T-helper 1 cell treated with Interleukin-12 subunit alpha and Interleukin-12 subunit beta and Interleukin-4 antibody, amounts not matched to agents 30 μg/mL and 1 μg/mL, for 36 hours (primary cell): ENCODE results near the gene HOXA7.

Experiments used
- H3K27ac Mint-ChIP-seq: one replicate; pipeline ENCODE4 v1.8.0; 2021; ENCODE audit warnings: mild to moderate bottlenecking, mixed read lengths
- H3K27me3 Mint-ChIP-seq: one replicate; pipeline ENCODE4 v1.8.0; 2021; ENCODE audit warnings: low read depth, mixed read lengths
- H3K36me3 Mint-ChIP-seq: one replicate; pipeline ENCODE4 v1.8.0; 2021; ENCODE audit warnings: low read depth, mixed read lengths
- H3K4me1 Mint-ChIP-seq: one replicate; pipeline ENCODE4 v1.8.0; 2021; ENCODE audit warnings: low read depth, mixed read lengths
- H3K4me3 Mint-ChIP-seq: one replicate; pipeline ENCODE4 v1.8.0; 2021; ENCODE audit warnings: mild to moderate bottlenecking, moderate library complexity, mixed read lengths
- H3K9me3 Mint-ChIP-seq: one replicate; pipeline ENCODE4 v1.8.0; 2021; ENCODE audit warnings: mixed read lengths

The HOXA7 gene

DNA sequence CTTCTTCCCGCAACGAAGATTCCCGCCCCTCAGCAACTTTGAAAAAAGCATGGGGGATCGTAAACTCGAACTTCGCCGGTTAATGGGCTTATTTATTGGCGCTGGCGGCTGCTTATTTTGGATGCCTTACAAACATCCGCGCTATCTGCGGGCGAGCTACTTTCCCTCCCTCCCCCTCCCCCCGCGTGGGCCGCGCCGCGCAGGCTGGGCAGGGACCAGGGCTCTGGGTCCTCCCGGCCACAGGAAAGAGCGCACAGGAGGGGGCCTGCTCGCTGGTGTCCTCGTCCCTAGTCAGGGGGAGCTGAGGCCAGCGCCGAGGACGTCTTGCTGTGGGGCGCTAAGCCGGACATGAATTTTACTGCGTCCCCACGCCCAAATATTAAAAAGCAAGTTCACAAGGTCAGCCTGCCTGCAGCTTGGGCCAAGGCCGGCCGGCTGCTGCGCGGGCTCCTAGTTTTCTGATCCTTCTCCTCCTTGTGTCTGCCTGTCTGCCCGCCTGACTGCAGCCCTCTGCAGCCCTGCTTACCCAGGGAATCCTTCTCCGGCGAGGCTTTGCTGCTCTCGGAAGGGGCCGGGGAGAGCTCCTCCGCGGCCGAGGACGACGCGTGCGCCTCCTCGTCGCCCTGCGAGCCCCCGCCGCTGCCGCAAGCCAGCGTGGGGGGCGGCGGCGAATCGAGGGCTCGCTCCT lies 16.5 kb upstream of the HOXA7 start:
- H3K36me3 Mint-ChIP-seq, result peaks cover 2% of the 10 kb centered on the region
- peaks cover 55% of the 10 kb centered on the region for H3K27me3 Mint-ChIP-seq
- peaks cover 7% of the 10 kb centered on the region for H3K4me1 Mint-ChIP-seq
- H3K4me3 Mint-ChIP-seq, result no peak overlapping the region
- no peaks in the 10 kb centered on the region for H3K9me3 Mint-ChIP-seq
- no peak overlapping the region for H3K27ac Mint-ChIP-seq

DNA sequence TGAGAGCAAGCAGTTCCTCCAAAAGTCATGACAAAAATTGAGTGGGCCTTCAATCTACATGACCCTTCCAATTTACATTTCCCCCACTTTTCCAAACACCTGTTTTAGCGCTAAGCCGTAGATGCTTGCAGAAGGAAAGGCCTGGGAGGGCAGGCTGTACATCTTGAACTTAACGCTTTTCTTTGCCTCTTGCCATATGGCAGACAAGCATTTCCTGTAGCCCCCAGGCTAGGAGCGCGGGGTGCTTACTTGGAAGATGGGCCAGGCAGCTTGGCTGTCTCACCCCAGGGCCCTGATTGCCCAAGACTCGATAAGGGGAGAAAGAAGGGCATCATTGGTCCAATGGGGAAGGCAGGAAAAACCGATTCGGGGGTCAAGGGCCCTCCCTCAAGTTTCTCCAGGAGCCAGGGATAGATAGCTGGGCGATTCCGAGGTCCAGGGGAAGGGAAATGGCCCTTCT lies 15.9 kb upstream of the HOXA7 start:
- Mint-ChIP-seq H3K27me3 (peaks cover 56% of the 10 kb centered on the region), H3K4me3 (peak overlapping the region; percentile 29), H3K4me1 (peaks cover 7% of the 10 kb centered on the region), H3K9me3 (no peaks in the 10 kb centered on the region), H3K36me3 (peaks cover 2% of the 10 kb centered on the region), H3K27ac (peak overlapping the region; percentile 83)

DNA sequence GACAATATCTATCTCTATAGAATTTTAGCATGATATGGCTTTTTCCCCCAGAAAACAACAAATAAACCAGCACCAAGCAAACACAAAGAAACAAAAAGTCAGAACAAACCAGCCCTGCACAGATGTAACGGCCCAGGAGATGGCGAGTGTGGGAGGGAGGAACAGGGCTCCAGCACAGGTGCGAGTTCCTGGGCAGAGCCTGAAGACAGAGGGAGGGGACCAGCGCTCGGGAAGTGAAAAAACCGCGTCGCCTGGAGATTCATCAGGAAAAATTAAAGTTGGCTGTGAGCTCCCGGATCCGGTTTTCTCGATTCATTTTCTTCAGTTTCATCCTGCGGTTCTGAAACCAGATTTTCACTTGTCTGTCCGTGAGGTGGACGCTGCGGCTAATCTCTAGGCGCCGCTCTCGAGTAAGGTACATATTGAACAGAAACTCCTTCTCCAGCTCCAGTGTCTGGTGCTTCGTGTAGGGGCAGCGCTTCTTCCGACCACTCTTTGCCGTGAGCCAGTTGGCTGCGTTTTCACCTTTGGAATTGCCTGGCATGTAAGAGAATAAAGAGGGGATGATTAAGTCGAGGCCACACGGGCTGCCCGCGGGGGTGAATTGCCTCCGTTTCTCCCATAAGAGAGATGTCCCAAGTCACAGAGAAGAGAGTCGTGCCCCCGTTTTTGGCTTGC lies 15.3 kb upstream of the HOXA7 start:
- Mint-ChIP-seq H3K9me3 (no peaks in the 10 kb centered on the region), H3K27ac (peak overlapping the region; percentile 83), H3K4me3 (no peak overlapping the region), H3K27me3 (peaks cover 61% of the 10 kb centered on the region), H3K4me1 (peaks cover 7% of the 10 kb centered on the region), H3K36me3 (peaks cover 2% of the 10 kb centered on the region)

DNA sequence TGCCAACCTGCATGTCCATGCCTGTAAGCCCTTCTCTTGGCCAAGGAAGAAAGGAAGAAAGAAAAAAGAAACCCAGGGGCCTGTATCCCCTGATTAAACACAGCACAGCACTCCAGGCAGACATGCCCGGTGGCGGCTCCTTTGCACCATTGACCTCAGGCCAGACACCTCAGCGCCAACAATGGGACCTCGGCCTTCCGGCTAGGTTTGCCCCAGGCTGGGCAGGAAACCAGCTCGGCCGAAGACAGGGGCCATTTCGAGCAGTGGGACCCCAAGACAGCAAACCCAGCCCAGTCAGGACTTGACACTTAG lies 14.8 kb upstream of the HOXA7 start:
- peak overlapping the region; percentile 7 for H3K27ac Mint-ChIP-seq
- no peak overlapping the region for H3K4me3 Mint-ChIP-seq
- H3K4me1 Mint-ChIP-seq, result peaks cover 7% of the 10 kb centered on the region
- H3K27me3 Mint-ChIP-seq, result peaks cover 66% of the 10 kb centered on the region
- peaks cover 2% of the 10 kb centered on the region for H3K36me3 Mint-ChIP-seq
- H3K9me3 Mint-ChIP-seq, result no peaks in the 10 kb centered on the region

DNA sequence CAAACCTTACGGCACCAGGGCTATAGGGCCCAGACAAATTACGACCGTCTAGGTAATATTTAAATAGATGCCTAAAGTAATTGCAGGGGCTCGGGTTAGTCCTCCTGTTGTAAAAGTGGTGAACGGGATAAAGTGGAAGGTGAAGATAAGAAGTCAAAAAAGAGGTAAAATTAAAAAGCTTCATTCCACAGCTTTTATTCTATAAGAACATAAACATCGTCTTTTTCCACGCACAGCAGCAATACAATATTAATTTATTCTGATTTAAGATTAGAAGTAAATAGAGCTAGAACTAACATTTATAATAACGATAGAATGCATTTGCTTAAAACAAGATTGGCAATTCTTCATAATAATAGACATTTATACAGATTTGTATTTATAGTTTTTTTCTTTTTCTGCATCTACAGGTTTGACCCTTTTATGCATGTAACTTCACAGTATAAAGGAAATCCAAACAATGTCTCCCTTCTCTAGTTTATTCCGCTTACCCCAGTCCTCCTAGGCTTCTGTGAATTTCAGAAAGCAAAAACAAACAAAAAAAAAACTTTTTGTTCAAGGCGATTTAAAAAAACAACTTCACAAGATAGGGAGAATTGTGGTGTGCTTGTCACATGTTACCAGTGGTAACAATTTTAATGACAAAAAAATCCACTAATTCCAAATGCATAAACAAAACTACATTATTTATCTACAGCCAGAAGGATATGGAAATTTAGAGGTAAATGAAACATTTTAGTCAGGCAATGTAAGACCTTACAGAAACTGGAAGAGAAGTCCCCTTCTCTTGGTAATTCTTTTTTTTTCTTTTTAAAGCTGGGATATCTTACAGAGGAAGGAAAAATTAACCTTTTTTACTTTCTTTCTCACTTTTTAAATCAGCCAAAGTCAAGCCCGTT lies 14.2 kb upstream of the HOXA7 start:
- Mint-ChIP-seq H3K36me3 (peaks cover 2% of the 10 kb centered on the region), H3K27me3 (peaks cover 72% of the 10 kb centered on the region), H3K4me3 (no peak overlapping the region), H3K9me3 (no peaks in the 10 kb centered on the region), H3K4me1 (peaks cover 7% of the 10 kb centered on the region), H3K27ac (peak overlapping the region; percentile 7)

DNA sequence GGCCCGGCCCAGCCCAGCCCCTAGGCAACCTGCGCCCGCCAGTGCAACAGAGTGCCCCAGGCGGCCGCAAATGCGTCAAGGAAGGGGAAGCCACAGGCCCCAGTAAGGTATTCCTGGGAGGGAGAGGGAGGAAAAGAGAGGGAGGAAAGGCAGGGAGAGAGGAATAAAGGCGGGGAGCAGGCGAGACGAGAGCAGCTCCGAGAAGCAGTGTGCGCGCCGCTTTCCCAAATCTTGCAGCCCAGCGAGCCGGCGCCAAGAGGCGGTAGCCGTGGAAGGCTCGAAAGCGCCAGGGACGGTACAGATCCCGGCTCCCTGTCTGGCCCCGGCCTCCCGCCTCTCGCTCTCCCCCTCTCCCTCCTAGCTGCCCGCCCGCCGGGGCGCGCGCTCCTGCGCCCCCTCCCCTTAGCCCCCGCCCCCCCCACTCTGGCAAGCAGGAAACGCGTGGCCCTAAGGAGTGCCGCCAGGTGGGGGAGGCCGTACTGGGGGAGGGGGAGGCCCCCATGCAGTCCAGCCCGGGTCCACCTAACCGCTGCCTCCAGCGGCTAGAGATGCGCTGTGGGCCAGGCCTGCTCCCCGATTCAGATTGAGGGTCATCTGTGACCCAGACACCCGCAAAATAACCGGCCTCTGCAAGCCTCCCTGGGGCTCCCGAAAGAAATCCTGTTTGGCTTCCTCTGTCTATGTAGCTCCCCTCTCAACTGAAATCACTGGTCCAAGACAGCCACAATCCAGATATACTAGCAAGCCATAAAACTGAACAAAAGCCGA lies 13.4 kb upstream of the HOXA7 start:
- H3K4me3 Mint-ChIP-seq, result no peak overlapping the region
- peaks cover 7% of the 10 kb centered on the region for H3K4me1 Mint-ChIP-seq
- no peak overlapping the region for H3K27ac Mint-ChIP-seq
- H3K36me3 Mint-ChIP-seq, result peaks cover 2% of the 10 kb centered on the region
- H3K9me3 Mint-ChIP-seq, result no peaks in the 10 kb centered on the region
- peaks cover 72% of the 10 kb centered on the region for H3K27me3 Mint-ChIP-seq

DNA sequence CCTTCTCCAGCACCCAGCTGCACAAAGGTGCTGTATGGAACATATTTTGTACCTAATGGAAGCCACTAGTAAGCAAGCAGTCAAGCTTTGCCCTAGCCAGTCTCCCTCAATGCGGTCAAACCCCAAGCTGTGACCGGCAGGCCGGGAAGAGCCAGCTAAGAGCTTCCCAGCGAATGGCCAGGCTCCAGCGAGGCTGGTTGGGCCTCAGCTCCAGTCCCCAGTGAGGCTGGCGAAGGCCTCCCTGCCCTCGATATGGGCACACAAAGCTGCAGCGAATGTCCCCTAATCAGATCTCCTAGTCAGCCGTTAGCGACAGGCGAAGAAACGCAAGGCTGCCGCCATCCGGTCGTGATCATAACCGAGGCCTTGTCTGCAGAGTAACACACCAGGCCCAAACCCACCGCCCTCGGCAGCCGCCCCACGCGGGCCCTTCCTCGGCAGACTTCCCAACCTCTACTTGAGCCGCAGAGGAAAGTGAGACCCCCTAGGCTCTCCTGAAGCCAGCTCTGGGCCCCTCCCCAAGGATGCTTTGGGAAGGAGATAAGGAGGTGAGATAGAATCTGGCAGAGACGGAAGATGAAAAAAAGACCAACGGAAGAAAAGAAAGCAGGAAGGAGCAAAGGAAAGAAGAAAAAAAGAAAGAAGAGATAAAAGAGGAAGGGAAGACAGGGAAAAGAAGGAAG lies 11.9 kb upstream of the HOXA7 start:
- Mint-ChIP-seq H3K27ac (peak overlapping the region; percentile 77), H3K4me1 (peaks cover 7% of the 10 kb centered on the region), H3K9me3 (no peaks in the 10 kb centered on the region), H3K36me3 (peaks cover 2% of the 10 kb centered on the region), H3K27me3 (peaks cover 83% of the 10 kb centered on the region), H3K4me3 (no peak overlapping the region)

DNA sequence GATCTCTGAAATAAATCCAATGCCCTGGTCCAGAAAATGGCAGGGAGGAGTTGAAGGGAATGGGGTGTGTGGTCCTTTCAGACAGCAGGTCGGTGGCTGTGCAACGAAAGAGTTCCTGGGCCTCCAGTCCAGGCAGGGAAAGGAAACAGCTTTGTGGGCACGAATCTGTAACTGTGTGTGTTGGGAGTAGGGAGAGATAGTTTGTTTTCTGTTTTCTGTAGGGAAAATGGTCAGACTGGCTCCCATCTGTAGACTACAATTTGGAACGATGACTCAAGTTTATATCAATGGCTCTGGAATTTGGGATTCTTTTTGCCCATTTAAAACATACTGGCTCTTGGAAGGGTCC lies 11.4 kb upstream of the HOXA7 start:
- peak overlapping the region; percentile 26 for H3K27ac Mint-ChIP-seq
- peaks cover 2% of the 10 kb centered on the region for H3K36me3 Mint-ChIP-seq
- H3K4me1 Mint-ChIP-seq, result peaks cover 7% of the 10 kb centered on the region
- H3K4me3 Mint-ChIP-seq, result no peak overlapping the region
- peaks cover 88% of the 10 kb centered on the region for H3K27me3 Mint-ChIP-seq
- H3K9me3 Mint-ChIP-seq, result no peaks in the 10 kb centered on the region

DNA sequence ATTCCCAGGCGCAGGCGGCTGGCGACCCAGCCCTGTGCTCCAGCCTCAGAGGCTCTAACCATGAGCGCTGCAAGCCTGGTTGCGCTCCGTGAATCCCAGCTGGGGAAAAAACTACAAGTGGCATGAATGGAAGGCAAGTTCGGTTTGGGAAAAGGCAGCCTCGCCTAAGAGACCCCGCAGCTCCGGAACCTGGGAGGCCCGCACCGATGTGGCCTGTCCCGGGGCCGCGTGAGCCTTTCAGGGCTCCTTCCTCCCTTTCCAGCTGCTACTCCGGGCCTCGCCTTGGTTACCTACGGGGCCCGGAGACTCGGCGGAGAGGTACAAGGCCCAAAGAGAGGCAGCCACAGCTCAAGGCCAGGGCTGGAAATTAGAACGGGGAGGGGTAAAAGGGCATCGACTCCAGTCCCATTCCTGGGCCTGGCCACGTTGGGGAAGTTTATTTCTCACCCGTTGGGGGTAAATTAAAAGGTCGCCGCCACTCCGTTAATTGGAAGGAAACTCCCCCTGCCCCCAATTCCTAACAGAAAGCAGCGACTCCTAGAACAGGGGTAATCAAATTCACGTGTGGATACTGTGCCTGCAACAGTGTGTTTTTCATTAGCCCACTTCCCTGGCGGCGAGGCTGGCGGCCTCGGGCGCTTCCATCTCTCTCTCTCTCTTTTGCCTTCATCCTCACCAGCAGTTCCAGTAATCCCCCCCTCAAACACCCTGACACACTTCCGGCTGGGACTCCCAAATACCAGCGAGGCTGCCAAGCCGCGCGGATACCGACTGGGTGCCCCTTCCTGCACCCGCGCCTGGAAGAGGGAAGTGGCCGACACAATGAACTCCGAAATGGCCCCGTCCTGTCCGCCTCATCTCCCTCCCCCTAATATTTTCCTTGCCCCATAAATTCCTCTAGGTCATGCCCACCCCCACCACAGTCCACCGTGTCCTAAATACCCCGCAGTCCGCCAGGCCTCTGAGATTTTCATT lies 10.3 kb upstream of the HOXA7 start:
- Mint-ChIP-seq H3K27ac (peak overlapping the region; percentile 34), H3K9me3 (no peaks in the 10 kb centered on the region), H3K4me1 (peaks cover 5% of the 10 kb centered on the region), H3K4me3 (no peak overlapping the region), H3K36me3 (peaks cover 2% of the 10 kb centered on the region), H3K27me3 (peaks cover 91% of the 10 kb centered on the region)

DNA sequence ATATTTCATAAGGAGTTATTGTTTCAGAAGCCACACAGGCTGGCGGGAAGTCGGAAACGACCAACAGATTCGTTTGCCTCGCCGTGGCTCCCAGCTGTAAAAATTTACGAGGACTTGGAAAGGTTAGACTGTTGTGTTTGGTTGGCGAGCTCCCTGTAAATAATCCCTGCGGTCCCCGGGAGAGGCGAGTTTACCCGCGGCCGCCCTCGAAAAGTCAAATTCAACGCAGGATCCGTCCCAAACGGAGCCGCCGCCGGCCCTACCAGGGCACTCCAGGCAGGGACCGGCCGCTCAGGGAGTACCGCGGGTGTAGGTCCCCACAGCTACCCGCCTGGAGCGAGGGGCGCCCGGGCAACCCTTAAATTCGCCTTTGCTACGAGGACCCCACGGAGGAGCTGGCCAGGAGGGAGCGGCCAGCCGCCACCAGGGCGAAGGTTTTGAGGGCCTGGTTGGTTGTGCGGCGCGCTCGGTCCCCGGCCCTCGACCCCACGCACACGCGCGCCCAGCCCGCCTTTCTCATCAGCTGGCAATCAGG lies 9.6 kb upstream of the HOXA7 start:
- Mint-ChIP-seq H3K4me3 (no peak overlapping the region), H3K36me3 (peaks cover 2% of the 10 kb centered on the region), H3K9me3 (no peaks in the 10 kb centered on the region), H3K27me3 (peaks cover 87% of the 10 kb centered on the region), H3K4me1 (peaks cover 5% of the 10 kb centered on the region), H3K27ac (peak overlapping the region; percentile 36)

DNA sequence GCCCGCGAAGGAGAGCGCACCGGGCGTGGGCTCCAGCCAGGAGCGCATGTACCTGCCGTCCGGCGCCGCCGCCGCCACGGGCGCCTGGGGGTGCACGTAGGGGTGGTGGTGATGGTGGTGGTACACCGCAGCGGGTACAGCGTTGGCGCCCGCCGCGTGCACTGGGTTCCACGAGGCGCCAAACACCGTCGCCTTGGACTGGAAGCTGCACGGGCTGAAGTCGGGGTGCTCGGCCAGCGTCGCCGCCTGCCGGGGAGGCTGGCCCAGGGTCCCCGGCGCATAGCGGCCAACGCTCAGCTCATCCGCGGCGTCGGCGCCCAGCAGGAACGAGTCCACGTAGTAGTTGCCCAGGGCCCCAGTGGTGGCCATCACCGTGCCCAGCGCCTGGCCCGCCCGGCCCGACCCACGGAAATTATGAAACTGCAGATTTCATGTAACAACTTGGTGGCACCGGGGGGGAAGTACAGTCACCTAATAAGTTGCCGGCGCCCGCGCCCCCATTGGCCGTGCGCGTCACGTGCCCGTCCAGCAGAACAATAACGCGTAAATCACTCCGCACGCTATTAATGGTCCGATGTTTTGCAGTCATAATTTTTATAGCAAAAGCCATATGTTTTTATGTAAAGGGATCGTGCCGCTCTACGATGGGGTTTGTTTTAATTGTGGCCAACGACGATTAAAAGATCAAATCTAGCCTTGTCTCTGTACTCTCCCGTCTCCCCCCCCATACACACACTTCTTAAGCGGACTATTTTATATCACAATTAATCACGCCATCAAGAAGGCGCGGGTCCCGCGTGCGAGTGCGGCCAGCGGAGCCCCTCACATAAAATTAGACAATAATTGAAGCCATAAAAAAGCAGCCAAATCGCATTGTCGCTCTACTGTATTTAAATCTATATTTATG lies 8.9 kb upstream of the HOXA7 start, which contains the start of gene HOXA9:
Gene HOXA9 (minus strand): TSS at position 449 of the 907 bp plus-strand sequence. CDS start 80 bp downstream, at position 369.
- no peak within 1 kb of the TSS for H3K4me3 Mint-ChIP-seq
- H3K27ac Mint-ChIP-seq, result peak within 1 kb of the TSS; percentile 45
- H3K4me1 Mint-ChIP-seq, result peaks cover 5% of the 10 kb centered on the region
- peaks cover 2% of the 10 kb centered on the region for H3K36me3 Mint-ChIP-seq
- H3K9me3 Mint-ChIP-seq, result no peaks in the 10 kb centered on the region
- peaks cover 84% of the 10 kb centered on the region for H3K27me3 Mint-ChIP-seq
